ENCODE results near the gene ERVW-1. TPM values are rescaled to one million over a fixed set of nuclear protein-coding genes. Genes with fewer than 3 reads are reported as not detected.
"Not testable (repeated sequence)": the region's sequence is repeated elsewhere in the genome, so short reads cannot be mapped to it uniquely, and the experiment has no call there.

The ERVW-1 gene
- total RNA-seq, 2 donors from 2014 or later = not detected

DNA sequence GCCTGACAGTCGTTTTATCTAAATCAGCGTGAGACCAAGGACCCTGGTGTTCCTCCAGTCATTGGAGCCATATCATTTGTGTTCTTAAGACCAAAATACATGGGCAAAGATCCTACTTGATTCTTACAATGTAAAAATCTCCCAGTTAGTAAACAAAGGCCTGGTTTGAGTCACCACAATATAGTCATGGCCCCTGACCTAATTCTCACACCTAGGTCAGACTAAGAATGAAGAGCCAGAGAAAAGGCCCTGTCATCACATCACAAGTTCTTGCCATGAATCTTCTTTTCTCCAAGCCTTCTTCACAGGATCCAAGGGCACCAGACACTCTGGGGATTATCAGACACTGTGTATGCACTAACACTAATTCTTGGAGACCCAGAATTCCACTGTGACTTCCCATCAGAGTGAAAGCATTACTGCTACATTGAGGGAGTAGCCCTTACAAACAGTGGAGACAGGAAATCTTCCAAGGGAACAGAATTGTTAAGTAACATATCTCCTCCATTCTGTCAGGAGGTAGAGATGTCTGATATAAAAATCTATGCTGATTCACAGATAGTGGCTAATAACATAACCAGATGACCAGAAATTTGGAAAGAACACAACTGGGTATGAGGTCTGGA, 7.6 kb upstream of the ERVW-1 start:
- ATAC-seq (peak in 1 of 2 donors; percentile 79), DNase-seq (ENCODE audit: low spot score) (no peak)
- Mint-ChIP-seq H3K36me3 (no peaks in the 10 kb centered on the region), H3K27me3 (no peaks in the 10 kb centered on the region), H3K4me3 (no peak overlapping the region), H3K27ac (no peak overlapping the region), H3K9me3 (no peaks in the 10 kb centered on the region), H3K4me1 (ENCODE audit: low read depth in 2 of 2) (no peaks in the 10 kb centered on the region)

GRCh38 chr7:92484226-92484625, 6.5 kb upstream of the ERVW-1 start:
- not testable (repeated sequence) for DNase-seq (ENCODE audit: low spot score); H3K9me3 Mint-ChIP-seq; H3K4me1 Mint-ChIP-seq (ENCODE audit: low read depth in 2 of 2); H3K27me3 Mint-ChIP-seq; ATAC-seq; H3K4me3 Mint-ChIP-seq; H3K36me3 Mint-ChIP-seq; H3K27ac Mint-ChIP-seq

DNA sequence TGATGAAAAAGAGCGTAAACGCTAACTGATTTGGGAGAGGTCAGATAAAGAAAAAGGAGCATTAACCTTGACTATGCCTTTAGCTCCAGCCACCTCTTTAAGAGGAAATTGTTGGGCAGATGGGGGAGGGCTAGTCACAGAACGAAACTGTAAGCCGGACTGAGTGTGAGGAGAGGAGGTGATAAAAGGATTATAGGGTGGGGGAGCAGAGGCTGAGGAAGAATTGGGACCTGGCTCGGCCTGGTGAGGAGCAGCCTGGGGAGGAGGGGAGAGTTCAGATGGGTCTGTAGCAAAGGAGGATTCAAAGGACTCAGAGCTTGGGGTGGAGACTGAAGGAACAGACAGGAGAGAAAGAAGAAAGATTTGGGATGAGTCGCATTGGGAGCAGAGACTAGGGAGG, 5.9 kb upstream of the ERVW-1 start:
- not testable (repeated sequence) for H3K27ac Mint-ChIP-seq, H3K36me3 Mint-ChIP-seq

GRCh38 chr7:92479146-92479545, 1.4 kb upstream of the ERVW-1 start:
- not testable (repeated sequence) for H3K27ac Mint-ChIP-seq; H3K27me3 Mint-ChIP-seq; H3K4me3 Mint-ChIP-seq; H3K4me1 Mint-ChIP-seq (ENCODE audit: low read depth in 2 of 2); DNase-seq (ENCODE audit: low spot score); ATAC-seq; H3K36me3 Mint-ChIP-seq; H3K9me3 Mint-ChIP-seq

More for the DNA sequence above, 5.9 kb upstream of the ERVW-1 start:
- H3K27me3 Mint-ChIP-seq; ATAC-seq; H3K4me1 Mint-ChIP-seq (ENCODE audit: low read depth in 2 of 2); H3K9me3 Mint-ChIP-seq; DNase-seq (ENCODE audit: low spot score); H3K4me3 Mint-ChIP-seq: not testable (repeated sequence)

DNA sequence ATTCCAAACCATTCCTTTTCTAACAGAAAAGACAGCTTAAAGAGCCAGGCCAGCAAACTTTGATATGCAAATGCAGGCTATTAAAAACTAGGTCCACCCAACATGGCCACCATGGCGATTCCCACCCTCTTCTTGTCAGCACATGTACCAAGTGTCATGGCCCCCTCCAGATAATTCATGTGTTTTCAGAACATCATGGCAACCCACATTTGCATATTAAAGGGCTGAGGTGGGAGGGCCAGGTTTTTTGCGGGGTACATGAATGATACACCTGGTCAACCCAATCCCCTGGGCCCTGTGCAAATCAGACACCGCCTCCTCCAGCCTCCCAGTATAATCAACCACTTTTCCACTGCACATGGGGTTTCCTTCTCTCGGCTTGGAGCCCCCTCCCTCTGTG, 965 bp upstream of the ERVW-1 start:
- H3K4me1 Mint-ChIP-seq (ENCODE audit: low read depth in 2 of 2) = no peaks in the 10 kb centered on the region
- no peaks in the 10 kb centered on the region for H3K36me3 Mint-ChIP-seq
- DNase-seq (ENCODE audit: low spot score) (no peak), ATAC-seq (no peak)
- no peak overlapping the region for H3K4me3 Mint-ChIP-seq
- H3K9me3 Mint-ChIP-seq = no peaks in the 10 kb centered on the region
- no peaks in the 10 kb centered on the region for H3K27me3 Mint-ChIP-seq
- H3K27ac Mint-ChIP-seq = no peak overlapping the region

- Mint-ChIP-seq H3K4me3 (no peak overlapping the region), H3K27ac (no peak overlapping the region), H3K4me1 (ENCODE audit: low read depth in 2 of 2) (no peaks in the 10 kb centered on the region), H3K36me3 (no peaks in the 10 kb centered on the region), H3K9me3 (no peaks in the 10 kb centered on the region), H3K27me3 (no peaks in the 10 kb centered on the region)
- no peak for DNase-seq (ENCODE audit: low spot score)
- no peak for ATAC-seq
Observed at GRCh38 chr7:92478095-92478494, 349 bp upstream of the ERVW-1 start.

DNA sequence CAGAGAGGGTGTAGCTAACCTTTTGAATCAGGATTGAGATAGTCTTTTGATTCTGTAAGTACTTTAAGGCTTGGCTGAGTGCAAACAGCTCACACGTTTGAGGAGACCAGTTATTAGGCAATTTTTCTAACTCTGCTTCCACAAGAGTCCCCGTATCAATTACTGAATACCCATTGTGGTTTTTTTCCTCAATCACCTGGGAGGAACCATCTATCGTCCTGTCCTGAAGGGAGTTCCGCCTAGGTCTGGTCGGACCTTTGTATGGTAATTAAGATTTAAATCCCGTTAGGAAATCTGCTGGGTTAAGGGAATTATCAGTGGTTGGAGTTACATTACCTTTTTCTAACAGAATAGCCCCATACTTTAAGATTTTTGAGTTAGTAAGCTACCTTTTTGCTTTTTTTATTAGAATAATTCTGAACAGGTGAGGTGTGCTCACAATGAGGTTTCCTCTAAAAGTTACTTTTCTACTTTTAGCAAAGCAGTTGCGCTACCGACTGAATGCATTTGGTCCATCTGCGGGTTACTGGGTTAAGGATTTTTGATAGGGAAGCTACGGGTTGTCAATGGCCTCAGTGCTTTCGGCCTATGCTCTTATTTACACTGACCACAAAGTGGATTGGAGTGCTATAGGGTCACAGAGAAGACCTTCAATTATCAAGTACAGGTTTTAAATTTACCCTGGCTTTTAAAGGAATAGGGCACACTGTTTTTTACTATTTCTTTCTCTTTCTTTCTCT, 1.7 kb downstream of the ERVW-1 start:
- not testable (repeated sequence) for DNase-seq (ENCODE audit: low spot score); H3K36me3 Mint-ChIP-seq; H3K27ac Mint-ChIP-seq; H3K4me1 Mint-ChIP-seq (ENCODE audit: low read depth in 2 of 2); ATAC-seq; H3K27me3 Mint-ChIP-seq; H3K9me3 Mint-ChIP-seq; H3K4me3 Mint-ChIP-seq

GRCh38 chr7:92475261-92475770, 2.4 kb downstream of the ERVW-1 start:
- not testable (repeated sequence) for DNase-seq (ENCODE audit: low spot score); H3K27me3 Mint-ChIP-seq

GRCh38 chr7:92473989-92474388, 3.8 kb downstream of the ERVW-1 start:
- DNase-seq (ENCODE audit: low spot score); H3K27ac Mint-ChIP-seq: not testable (repeated sequence)

More at GRCh38 chr7:92475261-92475770, 2.4 kb downstream of the ERVW-1 start:
- not testable (repeated sequence) for H3K4me1 Mint-ChIP-seq (ENCODE audit: low read depth in 2 of 2); H3K27ac Mint-ChIP-seq; H3K9me3 Mint-ChIP-seq; H3K4me3 Mint-ChIP-seq; ATAC-seq; H3K36me3 Mint-ChIP-seq

GRCh38 chr7:92468589-92468988, 9.2 kb downstream of the ERVW-1 start:
- H3K9me3 Mint-ChIP-seq; H3K27ac Mint-ChIP-seq; H3K27me3 Mint-ChIP-seq; H3K4me3 Mint-ChIP-seq; DNase-seq (ENCODE audit: low spot score); H3K4me1 Mint-ChIP-seq (ENCODE audit: low read depth in 2 of 2); H3K36me3 Mint-ChIP-seq; ATAC-seq: not testable (repeated sequence)

More at GRCh38 chr7:92473989-92474388, 3.8 kb downstream of the ERVW-1 start:
- not testable (repeated sequence) for H3K36me3 Mint-ChIP-seq; H3K27me3 Mint-ChIP-seq; H3K4me3 Mint-ChIP-seq; H3K4me1 Mint-ChIP-seq (ENCODE audit: low read depth in 2 of 2); ATAC-seq; H3K9me3 Mint-ChIP-seq

DNA sequence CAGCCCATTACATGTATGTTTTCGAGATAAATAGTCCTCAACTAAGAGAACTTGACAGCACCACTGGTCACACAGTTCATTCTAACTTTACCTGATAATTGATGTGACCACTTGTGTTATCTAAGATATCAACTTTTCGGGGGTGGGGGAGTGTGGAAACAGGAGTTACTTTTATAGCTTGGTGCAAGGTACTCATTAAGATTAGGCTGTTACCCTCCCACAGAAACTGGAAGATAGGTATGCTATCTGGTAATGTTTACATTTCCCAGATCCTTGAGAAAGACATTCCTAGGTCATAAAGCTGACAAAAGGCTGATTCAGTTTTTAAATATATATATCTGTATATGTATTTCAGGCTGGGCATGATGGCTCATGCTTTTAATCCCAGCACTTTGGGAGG, 11.1 kb downstream of the ERVW-1 start:
- Mint-ChIP-seq H3K27ac (no peak overlapping the region), H3K27me3 (no peaks in the 10 kb centered on the region), H3K9me3 (no peaks in the 10 kb centered on the region), H3K4me3 (no peak overlapping the region), H3K4me1 (ENCODE audit: low read depth in 2 of 2) (no peaks in the 10 kb centered on the region), H3K36me3 (no peaks in the 10 kb centered on the region)
- DNase-seq (ENCODE audit: low spot score) = no peak
- no peak for ATAC-seq

DNA sequence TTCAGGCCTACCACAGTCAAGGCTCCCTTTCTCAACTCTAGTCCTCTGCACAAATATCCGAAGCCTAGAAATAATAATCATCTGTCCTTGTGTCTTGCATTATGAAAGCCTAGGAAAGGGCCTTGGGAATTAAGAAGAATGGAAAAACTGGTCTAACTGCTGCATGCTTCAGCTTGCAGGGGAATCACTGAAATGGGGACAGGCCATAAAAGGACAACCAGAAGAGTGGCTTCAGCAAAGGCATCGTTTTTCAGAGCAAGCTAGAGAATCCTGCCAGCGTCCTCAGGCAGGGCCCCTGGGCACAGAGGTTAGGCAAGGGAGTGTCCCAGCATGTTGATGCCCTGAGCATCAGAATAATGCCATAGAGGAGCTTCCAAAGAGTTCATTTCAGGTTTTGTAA, 13.2 kb downstream of the ERVW-1 start:
- Mint-ChIP-seq H3K9me3 (no peaks in the 10 kb centered on the region), H3K27me3 (no peaks in the 10 kb centered on the region), H3K4me1 (ENCODE audit: low read depth in 2 of 2) (no peaks in the 10 kb centered on the region), H3K36me3 (no peaks in the 10 kb centered on the region), H3K27ac (no peak overlapping the region), H3K4me3 (no peak overlapping the region)
- ATAC-seq (no peak), DNase-seq (ENCODE audit: low spot score) (no peak)

DNA sequence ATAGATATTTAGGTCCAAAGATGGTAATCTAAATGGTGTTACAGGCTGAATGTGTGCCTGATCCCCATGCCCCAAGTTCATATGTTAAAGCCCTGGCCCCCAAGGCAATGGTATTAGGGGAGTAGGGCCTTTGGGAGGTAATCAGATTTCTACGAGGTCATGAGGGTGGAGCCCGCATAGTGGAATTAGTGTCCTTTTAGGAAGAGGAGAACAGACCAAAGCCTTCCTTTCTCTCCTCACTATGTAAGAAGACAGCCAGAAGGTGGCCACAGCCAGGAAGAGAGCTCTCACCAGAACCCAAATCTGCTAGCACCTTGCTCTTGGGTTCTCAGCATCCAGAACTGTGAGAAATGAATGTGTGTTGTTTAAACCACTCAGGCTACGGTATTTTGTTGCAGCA, 15.2 kb downstream of the ERVW-1 start:
- no peak overlapping the region for H3K4me3 Mint-ChIP-seq
- no peak overlapping the region for H3K27ac Mint-ChIP-seq
- no peaks in the 10 kb centered on the region for H3K27me3 Mint-ChIP-seq
- H3K9me3 Mint-ChIP-seq = no peaks in the 10 kb centered on the region
- no peaks in the 10 kb centered on the region for H3K4me1 Mint-ChIP-seq (ENCODE audit: low read depth in 2 of 2)
- no peak for ATAC-seq
- H3K36me3 Mint-ChIP-seq = no peaks in the 10 kb centered on the region
- DNase-seq (ENCODE audit: low spot score) = no peak
